Adrenal gland (tissue), 19 donors: ENCODE data around the gene TMC2. TPM values are rescaled to one million over a fixed set of nuclear protein-coding genes. Genes with fewer than 3 reads are reported as not detected.
"Not testable (repeated sequence)": the region's sequence is repeated elsewhere in the genome, so short reads cannot be mapped to it uniquely, and the experiment has no call there.

ENCODE experiments used
- DNase-seq, 7 donors: peaks; one replicate each; pipeline ENCODE4 v3.0.0-alpha.2; 2019 to 2020
- H3K27ac ChIP-seq, 5 donors: fragments of 200-600 bp; sonication (generic) in 4 of 5; 1 replicate in 3 of 5; 2 replicates in 2 of 5; pipeline versions ENCODE4 v1.5.1 to v1.8.0; 2016 to 2020; ENCODE audit warnings: mild to moderate bottlenecking in 1 of 5
- H3K27me3 ChIP-seq: fragments of 200-600 bp; 2 replicates; pipeline ENCODE4 v1.8.0; 2021
- H3K36me3 ChIP-seq, 2 donors: fragments of 200-600 bp; replicated peaks in 1 of 2; 1 replicate in 1 of 2; 2 replicates in 1 of 2; pipeline versions ENCODE4 v1.5.1 to v1.8.0; 2018 to 2022
- H3K4me1 ChIP-seq, 2 donors: fragments of 200-600 bp; replicated peaks in 1 of 2; 1 replicate in 1 of 2; 2 replicates in 1 of 2; pipeline versions ENCODE4 v1.5.1 to v1.8.0; 2018 to 2021
- H3K4me3 ChIP-seq, 4 donors: fragments of 200-600 bp; sonication (generic) in 3 of 4; one replicate each; pipeline ENCODE4 v1.5.1; 2016 to 2018
- H3K9me3 ChIP-seq, 3 donors: fragments of 200-600 bp; sonication (generic) in 1 of 3; replicated peaks in 1 of 3; 1 replicate in 2 of 3; 2 replicates in 1 of 3; pipeline versions ENCODE4 v1.5.1 to v1.8.0; 2016 to 2021
- CTCF ChIP-seq, 6 experiments: fragments of 450-650 bp in 4 of 6; fragments of 200-600 bp in 2 of 6; sonication (generic) in 1 of 6; IDR thresholded peaks; 1 replicate in 5 of 6; 2 replicates in 1 of 6; pipeline versions ENCODE4 v1.5.1 to v1.8.0; 2016 to 2021; ENCODE audit warnings: antibody characterized with exemption in 6 of 6, mild to moderate bottlenecking in 2 of 6, moderate library complexity in 1 of 6
- POLR2A ChIP-seq, 2 donors: fragments of 450-650 bp; IDR thresholded peaks; one replicate each; pipeline ENCODE4 v1.6.1; 2017; ENCODE audit warnings: antibody characterized with exemption in 2 of 2, mild to moderate bottlenecking in 2 of 2, moderate library complexity in 1 of 2
- WGBS, 4 donors: extraction: QIAGEN DNeasy Blood & Tissue Kit in 2 of 4; methylation state at CpG; one replicate each; pipeline versions ENCODE4 v1.1.5 to v1.1.7; 2013 to 2017; 5-methylcytosine and 5-hydroxymethylcytosine counted together
- intact Hi-C, 2 donors: fragments of 100-400 bp; cut with DNase I; formaldehyde crosslinking; loops; one replicate each; pipeline versions ENCODE4 v1.14.1 to v1.15.0; 2022 to 2023
- long read RNA-seq, 10 donors: library from polyadenylated mRNA in 3 of 10; unstranded in 2 of 10; stranded (forward) in 1 of 10; transcript quantifications; one replicate each; pipeline ENCODE4 v2.0.0 and lab custom pipeline, GENCODE V29; 2021 to 2026
- polyA plus RNA-seq, 3 donors: library from polyadenylated mRNA; stranded (reverse); fragments of 200-250 nt in 2 of 3; fragments of 350-450 nt in 1 of 3; fragmentation: Illumina TruSeq in 1 of 3; extraction: RNeasy Lipid Tissue Mini Kit (QIAGEN cat#74804) in 1 of 3; gene quantifications; one replicate each; pipeline ENCODE4 v1.2.3, GENCODE V29; 2013 to 2014
- total RNA-seq, 9 donors: library from RNA; depleted of rRNA in 4 of 9; stranded (reverse); fragments of >200 nt in 4 of 9; fragments of 120-200 nt in 1 of 9; fragmentation: NEBNext Ultra II Directional in 1 of 9; extraction: Animal tissue kit (Norgen Biotek cat#: 25700) in 1 of 9; gene quantifications; one replicate each; pipeline versions ENCODE4 v1.1.0 to v1.2.4, GENCODE V29; 2013 to 2023
- donor health status: healthy with polysubstance abuse.
- donor health status: Bipolar disorder and iron deficiency.
- donor health status: DM: yes; HTN: yes; CAD: no.
- donor health status: DM: no; HTN: no; CAD: no.
- donor health status: DM: no; HTN: no; CAD: no.
- donor health status: DM: yes; HTN: yes; CAD: no.

The TMC2 gene, protein sequence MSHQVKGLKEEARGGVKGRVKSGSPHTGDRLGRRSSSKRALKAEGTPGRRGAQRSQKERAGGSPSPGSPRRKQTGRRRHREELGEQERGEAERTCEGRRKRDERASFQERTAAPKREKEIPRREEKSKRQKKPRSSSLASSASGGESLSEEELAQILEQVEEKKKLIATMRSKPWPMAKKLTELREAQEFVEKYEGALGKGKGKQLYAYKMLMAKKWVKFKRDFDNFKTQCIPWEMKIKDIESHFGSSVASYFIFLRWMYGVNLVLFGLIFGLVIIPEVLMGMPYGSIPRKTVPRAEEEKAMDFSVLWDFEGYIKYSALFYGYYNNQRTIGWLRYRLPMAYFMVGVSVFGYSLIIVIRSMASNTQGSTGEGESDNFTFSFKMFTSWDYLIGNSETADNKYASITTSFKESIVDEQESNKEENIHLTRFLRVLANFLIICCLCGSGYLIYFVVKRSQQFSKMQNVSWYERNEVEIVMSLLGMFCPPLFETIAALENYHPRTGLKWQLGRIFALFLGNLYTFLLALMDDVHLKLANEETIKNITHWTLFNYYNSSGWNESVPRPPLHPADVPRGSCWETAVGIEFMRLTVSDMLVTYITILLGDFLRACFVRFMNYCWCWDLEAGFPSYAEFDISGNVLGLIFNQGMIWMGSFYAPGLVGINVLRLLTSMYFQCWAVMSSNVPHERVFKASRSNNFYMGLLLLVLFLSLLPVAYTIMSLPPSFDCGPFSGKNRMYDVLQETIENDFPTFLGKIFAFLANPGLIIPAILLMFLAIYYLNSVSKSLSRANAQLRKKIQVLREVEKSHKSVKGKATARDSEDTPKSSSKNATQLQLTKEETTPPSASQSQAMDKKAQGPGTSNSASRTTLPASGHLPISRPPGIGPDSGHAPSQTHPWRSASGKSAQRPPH
- total RNA-seq (under 1 TPM in 2 of 9 donors, not detected in 7; 0.11 to 0.42 TPM), polyA plus RNA-seq (1 to 10 TPM in 1 of 3 donors, under 1 TPM in 2; 0.20 to 1.3 (median 0.82) TPM)
- long read RNA-seq, donor 1: 0 reads
- long read RNA-seq, donor 2: 0 reads
- long read RNA-seq, donor 3: 0 reads
- long read RNA-seq, donor 4: 0 reads
- long read RNA-seq, donor 5: 0 reads
- long read RNA-seq, donor 6: 0 reads
- long read RNA-seq, donor 7: 0 reads
- long read RNA-seq, donor 8: 0 reads
- long read RNA-seq, donor 9: 0 reads
- long read RNA-seq, donor 10: 0 reads

DNA sequence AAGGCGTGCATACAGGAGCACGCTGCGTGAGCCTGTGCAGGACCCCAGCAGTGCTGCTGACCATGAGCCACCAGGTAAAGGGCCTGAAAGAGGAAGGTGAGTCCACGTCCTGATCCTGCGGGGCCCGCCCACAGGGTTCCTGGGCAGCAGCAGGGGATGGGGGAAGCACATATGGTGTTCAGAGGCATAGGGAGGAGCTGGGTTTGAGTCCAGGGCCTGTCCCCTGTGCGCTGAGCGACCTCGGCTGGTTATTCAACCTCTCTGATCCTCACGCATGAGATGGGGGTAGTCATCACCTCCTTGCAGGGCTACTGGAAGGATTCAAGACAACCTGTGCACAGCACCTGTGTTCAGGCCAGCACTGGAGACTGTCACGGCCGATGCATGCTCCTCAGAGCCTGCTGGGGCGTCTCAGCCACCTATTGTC, at the start of gene TMC2:
TSS of gene TMC2 (plus strand) at position 14 of the 427 bp plus-strand sequence. CDS start at position 63, 49 bp downstream.
- no peak for TF ChIP-seq POLR2A (IDR thresholded peaks at IDR 0.05)
- no peak for TF ChIP-seq CTCF (IDR thresholded peaks at IDR 0.05)
- H3K9me3 ChIP-seq: no peaks in the 10 kb centered on the region
- H3K27ac ChIP-seq: no peak within 1 kb of the TSS
- DNase-seq: no peak
- WGBS, 4 donors: 64 to 71% (median 69%) methylated on average over 8 to 13 of the region's 13 CpGs
- H3K27me3 ChIP-seq: no peaks in the 10 kb centered on the region
- no peak within 1 kb of the TSS for H3K4me3 ChIP-seq
- intact Hi-C loops: no loop called here
- H3K36me3 ChIP-seq: no peaks in the 10 kb centered on the region
- peaks cover 0 to 3% of the 10 kb centered on the region in 2 donors for H3K4me1 ChIP-seq

GRCh38 chr20:2502808-2503384, 33.5 kb upstream of the TMC2 start:
- H3K27ac ChIP-seq, DNase-seq, intact Hi-C loops, H3K27me3 ChIP-seq, H3K4me3 ChIP-seq, H3K4me1 ChIP-seq, H3K9me3 ChIP-seq: not testable (repeated sequence)
- 92 to 98% (median 95%) methylated on average over 2 of the region's 2 CpGs for WGBS, 4 donors
- peaks cover 0 to 20% of the 10 kb centered on the region in 2 donors for H3K36me3 ChIP-seq

DNA sequence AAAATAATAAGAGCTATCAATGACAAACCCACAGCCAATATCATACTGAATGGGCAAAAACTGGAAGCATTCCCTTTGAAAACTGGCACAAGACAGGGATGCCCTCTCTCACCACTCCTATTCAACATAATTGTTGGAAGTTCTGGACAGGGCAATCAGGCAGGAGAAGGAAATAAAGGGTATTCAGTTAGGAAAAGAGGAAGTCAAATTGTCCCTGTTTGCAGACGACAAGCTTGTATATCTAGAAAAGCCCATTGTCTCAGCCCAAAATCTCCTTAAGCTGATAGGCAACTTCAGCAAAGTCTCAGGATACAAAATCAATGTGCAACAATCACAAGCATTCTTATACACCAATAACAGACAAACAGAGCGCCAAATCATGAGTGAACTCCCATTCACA, 31.6 kb upstream of the TMC2 start:
- H3K4me1 ChIP-seq, H3K27ac ChIP-seq, DNase-seq, H3K27me3 ChIP-seq, H3K9me3 ChIP-seq, intact Hi-C loops, H3K4me3 ChIP-seq, H3K36me3 ChIP-seq: not testable (repeated sequence)
- 82 to 94% (median 87%) methylated on average over 2 of the region's 2 CpGs for WGBS, 4 donors

- H3K27ac ChIP-seq, H3K4me3 ChIP-seq, intact Hi-C loops, DNase-seq, H3K9me3 ChIP-seq, H3K27me3 ChIP-seq, H3K36me3 ChIP-seq, H3K4me1 ChIP-seq: not testable (repeated sequence)
- 93 to 100% (median 96%) methylated on average over 3 of the region's 5 CpGs for WGBS, 4 donors
These were observed 29.9 kb upstream of the TMC2 start for GRCh38 chr20:2506426-2506825.

- intact Hi-C loops: no loop called here
- Histone ChIP-seq H3K27ac (no peak overlapping the region), H3K27me3 (no peaks in the 10 kb centered on the region), H3K4me1 (peaks cover 0 to 8% of the 10 kb centered on the region in 2 donors), H3K36me3 (no peaks in the 10 kb centered on the region), H3K4me3 (peak overlapping the region in 1 of 4 donors; percentile 86), H3K9me3 (no peaks in the 10 kb centered on the region)
- TF ChIP-seq CTCF (IDR thresholded peaks at IDR 0.05) (no peak), POLR2A (IDR thresholded peaks at IDR 0.05) (no peak)
- no peak for DNase-seq
- WGBS, 4 donors: 76 to 92% (median 86%) methylated on average over 5 of the region's 5 CpGs
These were observed 28.9 kb upstream of the TMC2 start for GRCh38 chr20:2507464-2507863.
